WTC11 (cell line): ENCODE measurements around the gene INTS11. TPM values are rescaled to one million over a fixed set of nuclear protein-coding genes. Genes with fewer than 3 reads are reported as not detected.
A peak's percentile ranks its signal among the peaks of the same experiment; 100 is the strongest.

Source experiments
- ATAC-seq: fragments of 200-7000 bp; cut with Tn5 transposase; 2 replicates; pipeline ENCODE4 v1.10.0; 2021; ENCODE audit warnings: mild to moderate bottlenecking, moderate library complexity
- CTCF ChIA-PET: fragments of 300-600 bp; sonication (Branson Sonifier 250); formaldehyde crosslinking; loops from one replicate; lab custom pipeline; 2021; ENCODE audit warnings: antibody characterized with exemption; lab: Charles Lee
- POLR2A ChIA-PET: fragments of 350-600 bp; sonication (Branson Sonifier 250); formaldehyde crosslinking; loops from one replicate; lab custom pipeline; 2021; ENCODE audit warnings: antibody characterized with exemption; lab: Charles Lee
- DNase-seq: peaks from one replicate; pipeline ENCODE4 v3.0.0; 2021; ENCODE audit warnings: low spot score
- H3K27ac Mint-ChIP-seq: 2 replicates; pipeline ENCODE4 v1.8.0; 2021; ENCODE audit warnings: mixed read lengths
- H3K27me3 Mint-ChIP-seq: 2 replicates; pipeline ENCODE4 v1.8.0; 2021; ENCODE audit warnings: low read depth, mild to moderate bottlenecking, moderate library complexity, mixed read lengths
- H3K36me3 Mint-ChIP-seq: 2 replicates; pipeline ENCODE4 v1.8.0; 2021; ENCODE audit warnings: mixed read lengths
- H3K4me1 Mint-ChIP-seq: 2 replicates; pipeline ENCODE4 v1.8.0; 2022; ENCODE audit warnings: mixed read lengths
- H3K4me3 Mint-ChIP-seq: 2 replicates; pipeline ENCODE4 v1.8.0; 2021; ENCODE audit warnings: mild to moderate bottlenecking, moderate library complexity, mixed read lengths
- H3K9me3 Mint-ChIP-seq: 2 replicates; pipeline ENCODE4 v1.8.0; 2021; ENCODE audit warnings: mixed read lengths
- ELF4 ChIP-seq: sonication (generic); formaldehyde crosslinking; IDR thresholded peaks from 2 replicates; pipeline ENCODE4 v1.8.1; 2022; ENCODE audit warnings: low read depth, mild to moderate bottlenecking, moderate library complexity, missing genetic modification reagents
- ETV6 ChIP-seq: sonication (generic); formaldehyde crosslinking; IDR thresholded peaks from 2 replicates; pipeline ENCODE4 v1.8.1; 2022; ENCODE audit warnings: mild to moderate bottlenecking, missing genetic modification reagents
- GTF2I ChIP-seq: fragments of 250-450 bp; sonication (Bioruptor Pico); conservative IDR thresholded peaks from 2 replicates; pipeline ENCODE4 v1.4.0; 2021; ENCODE audit warnings: mild to moderate bottlenecking
- HMGA2 ChIP-seq: fragments of 250-450 bp; sonication (Bioruptor Pico); IDR thresholded peaks from 2 replicates; pipeline ENCODE4 v1.4.0; 2021; ENCODE audit warnings: mild to moderate bottlenecking, moderate library complexity
- KAT7 ChIP-seq: sonication (generic); formaldehyde crosslinking; IDR thresholded peaks from 2 replicates; pipeline ENCODE4 v1.8.1; 2023; ENCODE audit warnings: missing genetic modification reagents, mild to moderate bottlenecking, borderline replicate concordance
- PRRX2 ChIP-seq: fragments of 250-450 bp; sonication (Bioruptor Pico); IDR thresholded peaks from 2 replicates; pipeline ENCODE4 v1.8.0; 2021; ENCODE audit warnings: mild to moderate bottlenecking
- SMAD4 ChIP-seq: sonication (generic); formaldehyde crosslinking; IDR thresholded peaks from 2 replicates; pipeline ENCODE4 v1.8.0; 2022; ENCODE audit warnings: mild to moderate bottlenecking, missing genetic modification reagents
- TCF7 ChIP-seq: sonication (generic); formaldehyde crosslinking; IDR thresholded peaks from 2 replicates; pipeline ENCODE4 v1.8.0; 2022; ENCODE audit warnings: mild to moderate bottlenecking, low read depth, missing genetic modification reagents, moderate library complexity
- TEAD4 ChIP-seq: sonication (generic); formaldehyde crosslinking; IDR thresholded peaks from 2 replicates; pipeline ENCODE4 v1.8.0; 2022; ENCODE audit warnings: mild to moderate bottlenecking, missing genetic modification reagents
- ZNF396 ChIP-seq: fragments of 250-450 bp; sonication (Bioruptor Pico); IDR thresholded peaks from 2 replicates; pipeline ENCODE4 v1.8.0; 2021; ENCODE audit warnings: mild to moderate bottlenecking, moderate library complexity, borderline replicate concordance
- ZNF416 ChIP-seq: fragments of 250-450 bp; sonication (Bioruptor Pico); IDR thresholded peaks from 2 replicates; pipeline ENCODE4 v1.9.0; 2021; ENCODE audit warnings: mild to moderate bottlenecking, inconsistent platforms
- total RNA-seq: library from RNA; stranded (reverse); gene quantifications from 3 replicates; pipeline ENCODE4 v1.2.3, GENCODE V29; 2021
- TF ChIP-seq, protein P1 (sequence below): sonication (generic); formaldehyde crosslinking; IDR thresholded peaks from 2 replicates; pipeline ENCODE4 v1.8.1; 2023; ENCODE audit warnings: mild to moderate bottlenecking, missing genetic modification reagents, moderate library complexity
- TF ChIP-seq, protein P2 (sequence below): sonication (generic); formaldehyde crosslinking; IDR thresholded peaks from 2 replicates; pipeline ENCODE4 v1.8.1; 2022; ENCODE audit warnings: missing genetic modification reagents, borderline replicate concordance
- TF ChIP-seq, protein P3 (sequence below): fragments of 200-600 bp; IDR thresholded peaks from 2 replicates; pipeline ENCODE4 v1.8.0; 2022; ENCODE audit warnings: antibody characterized with exemption
- TF ChIP-seq, protein P4 (sequence below): sonication (generic); formaldehyde crosslinking; conservative IDR thresholded peaks from 2 replicates; pipeline ENCODE4 v1.8.1; 2023; ENCODE audit warnings: mild to moderate bottlenecking, low read depth, missing genetic modification reagents, moderate library complexity
- TF ChIP-seq, protein P5 (sequence below): fragments of 250-450 bp; sonication (Bioruptor Pico); IDR thresholded peaks from 2 replicates; pipeline ENCODE4 v1.9.0; 2021; ENCODE audit warnings: mild to moderate bottlenecking
- TF ChIP-seq, protein P6 (sequence below): sonication (generic); formaldehyde crosslinking; IDR thresholded peaks from 2 replicates; pipeline ENCODE4 v1.8.1; 2023; ENCODE audit warnings: mild to moderate bottlenecking, missing genetic modification reagents
- TF ChIP-seq, protein P7 (sequence below): sonication (generic); formaldehyde crosslinking; IDR thresholded peaks from 2 replicates; pipeline ENCODE4 v1.8.0; 2023; ENCODE audit warnings: missing genetic modification reagents
- TF ChIP-seq, protein P8 (sequence below): sonication (generic); formaldehyde crosslinking; IDR thresholded peaks from 2 replicates; pipeline ENCODE4 v1.8.1; 2022; ENCODE audit warnings: low read depth, mild to moderate bottlenecking, moderate library complexity, missing genetic modification reagents, borderline replicate concordance

The INTS11 gene
- total RNA-seq, 1 experiment from 2014 or later, result 170 TPM

DNA sequence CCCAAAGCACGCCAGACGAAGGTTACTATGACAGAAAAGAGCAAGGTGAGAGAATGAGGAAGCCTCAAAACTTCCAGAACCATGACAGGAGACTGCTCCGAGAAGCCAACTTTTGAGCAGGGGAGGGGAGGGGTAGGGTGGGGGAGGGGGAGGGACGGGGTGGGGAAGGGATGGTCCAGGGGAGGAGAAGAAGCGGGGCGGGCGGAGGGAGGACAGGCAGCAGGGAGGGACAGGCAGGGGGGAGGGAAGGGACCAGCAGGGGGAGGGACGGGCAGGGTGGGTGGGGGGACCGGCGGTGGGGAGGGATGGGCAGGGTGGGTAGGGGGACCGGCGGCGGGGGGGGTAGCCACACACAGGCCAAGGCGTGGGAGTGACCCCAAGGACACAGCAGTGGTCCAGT lies 2.0 kb downstream of the INTS11 start:
- peaks cover 11% of the 10 kb centered on the region for H3K4me1 Mint-ChIP-seq
- ATAC-seq (no peak), DNase-seq (no peak)
- H3K27me3 Mint-ChIP-seq, result no peaks in the 10 kb centered on the region
- H3K9me3 Mint-ChIP-seq, result no peaks in the 10 kb centered on the region
- H3K36me3 Mint-ChIP-seq, result peaks cover 9% of the 10 kb centered on the region
- H3K4me3 Mint-ChIP-seq, result peak overlapping the region; percentile 64
- POLR2A ChIA-PET, result no interaction called here
- H3K27ac Mint-ChIP-seq, result peak overlapping the region; percentile 41; the same call in 1 of the 2 replicates
- TF ChIP-seq, protein P1, sequence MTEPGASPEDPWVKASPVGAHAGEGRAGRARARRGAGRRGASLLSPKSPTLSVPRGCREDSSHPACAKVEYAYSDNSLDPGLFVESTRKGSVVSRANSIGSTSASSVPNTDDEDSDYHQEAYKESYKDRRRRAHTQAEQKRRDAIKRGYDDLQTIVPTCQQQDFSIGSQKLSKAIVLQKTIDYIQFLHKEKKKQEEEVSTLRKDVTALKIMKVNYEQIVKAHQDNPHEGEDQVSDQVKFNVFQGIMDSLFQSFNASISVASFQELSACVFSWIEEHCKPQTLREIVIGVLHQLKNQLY, result no peak
- TF ChIP-seq TCF7 (CRISPR knock-in tag) (no peak), ZNF396 (CRISPR knock-in tag) (no peak), ETV6 (CRISPR knock-in tag) (no peak), GTF2I (CRISPR knock-in tag) (no peak), TEAD4 (CRISPR knock-in tag) (no peak)
- TF ChIP-seq, protein P2, sequence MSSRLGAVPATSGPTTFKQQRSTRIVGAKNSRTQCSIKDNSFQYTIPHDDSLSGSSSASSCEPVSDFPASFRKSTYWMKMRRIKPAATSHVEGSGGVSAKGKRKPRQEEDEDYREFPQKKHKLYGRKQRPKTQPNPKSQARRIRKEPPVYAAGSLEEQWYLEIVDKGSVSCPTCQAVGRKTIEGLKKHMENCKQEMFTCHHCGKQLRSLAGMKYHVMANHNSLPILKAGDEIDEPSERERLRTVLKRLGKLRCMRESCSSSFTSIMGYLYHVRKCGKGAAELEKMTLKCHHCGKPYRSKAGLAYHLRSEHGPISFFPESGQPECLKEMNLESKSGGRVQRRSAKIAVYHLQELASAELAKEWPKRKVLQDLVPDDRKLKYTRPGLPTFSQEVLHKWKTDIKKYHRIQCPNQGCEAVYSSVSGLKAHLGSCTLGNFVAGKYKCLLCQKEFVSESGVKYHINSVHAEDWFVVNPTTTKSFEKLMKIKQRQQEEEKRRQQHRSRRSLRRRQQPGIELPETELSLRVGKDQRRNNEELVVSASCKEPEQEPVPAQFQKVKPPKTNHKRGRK, result no peak
- CTCF ChIA-PET, result no interaction called here

DNA sequence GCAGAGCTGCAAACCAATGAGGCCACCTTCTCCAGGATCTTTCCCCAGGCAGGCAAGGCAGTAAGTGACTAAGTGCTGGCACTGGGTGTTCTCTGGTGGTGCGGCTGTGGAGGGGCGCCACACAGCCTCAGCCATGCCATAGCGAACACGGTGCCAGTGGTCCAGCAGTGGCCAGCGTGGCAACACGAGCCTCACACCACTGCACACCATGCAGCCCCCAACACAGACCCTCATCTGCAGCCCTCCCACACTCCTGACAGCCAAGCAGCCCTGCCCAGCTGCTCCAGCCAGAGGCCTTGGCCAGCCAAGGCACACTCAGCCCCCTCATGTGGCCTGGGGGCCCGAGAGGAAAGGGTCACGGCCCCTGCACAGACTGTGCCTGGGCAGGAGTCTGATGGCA lies 3.0 kb downstream of the INTS11 start:
- H3K27me3 Mint-ChIP-seq, result no peaks in the 10 kb centered on the region
- H3K9me3 Mint-ChIP-seq, result no peaks in the 10 kb centered on the region
- H3K4me1 Mint-ChIP-seq, result peaks cover 11% of the 10 kb centered on the region
- ChIA-PET CTCF (no interaction called here), POLR2A (no interaction called here)
- DNase-seq (no peak), ATAC-seq (no peak)
- H3K4me3 Mint-ChIP-seq, result no peak overlapping the region
- H3K36me3 Mint-ChIP-seq, result peaks cover 11% of the 10 kb centered on the region
- TF ChIP-seq KAT7 (CRISPR knock-in tag) (no peak), SMAD4 (CRISPR knock-in tag) (no peak), ELF4 (no peak), ZNF416 (CRISPR knock-in tag) (no peak), PRRX2 (no peak), HMGA2 (CRISPR knock-in tag) (no peak)
- TF ChIP-seq, protein P3, sequence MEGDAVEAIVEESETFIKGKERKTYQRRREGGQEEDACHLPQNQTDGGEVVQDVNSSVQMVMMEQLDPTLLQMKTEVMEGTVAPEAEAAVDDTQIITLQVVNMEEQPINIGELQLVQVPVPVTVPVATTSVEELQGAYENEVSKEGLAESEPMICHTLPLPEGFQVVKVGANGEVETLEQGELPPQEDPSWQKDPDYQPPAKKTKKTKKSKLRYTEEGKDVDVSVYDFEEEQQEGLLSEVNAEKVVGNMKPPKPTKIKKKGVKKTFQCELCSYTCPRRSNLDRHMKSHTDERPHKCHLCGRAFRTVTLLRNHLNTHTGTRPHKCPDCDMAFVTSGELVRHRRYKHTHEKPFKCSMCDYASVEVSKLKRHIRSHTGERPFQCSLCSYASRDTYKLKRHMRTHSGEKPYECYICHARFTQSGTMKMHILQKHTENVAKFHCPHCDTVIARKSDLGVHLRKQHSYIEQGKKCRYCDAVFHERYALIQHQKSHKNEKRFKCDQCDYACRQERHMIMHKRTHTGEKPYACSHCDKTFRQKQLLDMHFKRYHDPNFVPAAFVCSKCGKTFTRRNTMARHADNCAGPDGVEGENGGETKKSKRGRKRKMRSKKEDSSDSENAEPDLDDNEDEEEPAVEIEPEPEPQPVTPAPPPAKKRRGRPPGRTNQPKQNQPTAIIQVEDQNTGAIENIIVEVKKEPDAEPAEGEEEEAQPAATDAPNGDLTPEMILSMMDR, result no peak
- TF ChIP-seq, protein P1, result no peak
- TF ChIP-seq, protein P4, sequence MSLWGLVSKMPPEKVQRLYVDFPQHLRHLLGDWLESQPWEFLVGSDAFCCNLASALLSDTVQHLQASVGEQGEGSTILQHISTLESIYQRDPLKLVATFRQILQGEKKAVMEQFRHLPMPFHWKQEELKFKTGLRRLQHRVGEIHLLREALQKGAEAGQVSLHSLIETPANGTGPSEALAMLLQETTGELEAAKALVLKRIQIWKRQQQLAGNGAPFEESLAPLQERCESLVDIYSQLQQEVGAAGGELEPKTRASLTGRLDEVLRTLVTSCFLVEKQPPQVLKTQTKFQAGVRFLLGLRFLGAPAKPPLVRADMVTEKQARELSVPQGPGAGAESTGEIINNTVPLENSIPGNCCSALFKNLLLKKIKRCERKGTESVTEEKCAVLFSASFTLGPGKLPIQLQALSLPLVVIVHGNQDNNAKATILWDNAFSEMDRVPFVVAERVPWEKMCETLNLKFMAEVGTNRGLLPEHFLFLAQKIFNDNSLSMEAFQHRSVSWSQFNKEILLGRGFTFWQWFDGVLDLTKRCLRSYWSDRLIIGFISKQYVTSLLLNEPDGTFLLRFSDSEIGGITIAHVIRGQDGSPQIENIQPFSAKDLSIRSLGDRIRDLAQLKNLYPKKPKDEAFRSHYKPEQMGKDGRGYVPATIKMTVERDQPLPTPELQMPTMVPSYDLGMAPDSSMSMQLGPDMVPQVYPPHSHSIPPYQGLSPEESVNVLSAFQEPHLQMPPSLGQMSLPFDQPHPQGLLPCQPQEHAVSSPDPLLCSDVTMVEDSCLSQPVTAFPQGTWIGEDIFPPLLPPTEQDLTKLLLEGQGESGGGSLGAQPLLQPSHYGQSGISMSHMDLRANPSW, result no peak
- TF ChIP-seq, protein P5, sequence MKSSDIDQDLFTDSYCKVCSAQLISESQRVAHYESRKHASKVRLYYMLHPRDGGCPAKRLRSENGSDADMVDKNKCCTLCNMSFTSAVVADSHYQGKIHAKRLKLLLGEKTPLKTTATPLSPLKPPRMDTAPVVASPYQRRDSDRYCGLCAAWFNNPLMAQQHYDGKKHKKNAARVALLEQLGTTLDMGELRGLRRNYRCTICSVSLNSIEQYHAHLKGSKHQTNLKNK (CRISPR knock-in tag), result no peak
- TF ChIP-seq, protein P6, sequence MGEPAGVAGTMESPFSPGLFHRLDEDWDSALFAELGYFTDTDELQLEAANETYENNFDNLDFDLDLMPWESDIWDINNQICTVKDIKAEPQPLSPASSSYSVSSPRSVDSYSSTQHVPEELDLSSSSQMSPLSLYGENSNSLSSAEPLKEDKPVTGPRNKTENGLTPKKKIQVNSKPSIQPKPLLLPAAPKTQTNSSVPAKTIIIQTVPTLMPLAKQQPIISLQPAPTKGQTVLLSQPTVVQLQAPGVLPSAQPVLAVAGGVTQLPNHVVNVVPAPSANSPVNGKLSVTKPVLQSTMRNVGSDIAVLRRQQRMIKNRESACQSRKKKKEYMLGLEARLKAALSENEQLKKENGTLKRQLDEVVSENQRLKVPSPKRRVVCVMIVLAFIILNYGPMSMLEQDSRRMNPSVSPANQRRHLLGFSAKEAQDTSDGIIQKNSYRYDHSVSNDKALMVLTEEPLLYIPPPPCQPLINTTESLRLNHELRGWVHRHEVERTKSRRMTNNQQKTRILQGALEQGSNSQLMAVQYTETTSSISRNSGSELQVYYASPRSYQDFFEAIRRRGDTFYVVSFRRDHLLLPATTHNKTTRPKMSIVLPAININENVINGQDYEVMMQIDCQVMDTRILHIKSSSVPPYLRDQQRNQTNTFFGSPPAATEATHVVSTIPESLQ (CRISPR knock-in tag), result no peak
- TF ChIP-seq, protein P7, sequence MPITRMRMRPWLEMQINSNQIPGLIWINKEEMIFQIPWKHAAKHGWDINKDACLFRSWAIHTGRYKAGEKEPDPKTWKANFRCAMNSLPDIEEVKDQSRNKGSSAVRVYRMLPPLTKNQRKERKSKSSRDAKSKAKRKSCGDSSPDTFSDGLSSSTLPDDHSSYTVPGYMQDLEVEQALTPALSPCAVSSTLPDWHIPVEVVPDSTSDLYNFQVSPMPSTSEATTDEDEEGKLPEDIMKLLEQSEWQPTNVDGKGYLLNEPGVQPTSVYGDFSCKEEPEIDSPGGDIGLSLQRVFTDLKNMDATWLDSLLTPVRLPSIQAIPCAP (CRISPR knock-in tag), result no peak
- TF ChIP-seq, protein P8, sequence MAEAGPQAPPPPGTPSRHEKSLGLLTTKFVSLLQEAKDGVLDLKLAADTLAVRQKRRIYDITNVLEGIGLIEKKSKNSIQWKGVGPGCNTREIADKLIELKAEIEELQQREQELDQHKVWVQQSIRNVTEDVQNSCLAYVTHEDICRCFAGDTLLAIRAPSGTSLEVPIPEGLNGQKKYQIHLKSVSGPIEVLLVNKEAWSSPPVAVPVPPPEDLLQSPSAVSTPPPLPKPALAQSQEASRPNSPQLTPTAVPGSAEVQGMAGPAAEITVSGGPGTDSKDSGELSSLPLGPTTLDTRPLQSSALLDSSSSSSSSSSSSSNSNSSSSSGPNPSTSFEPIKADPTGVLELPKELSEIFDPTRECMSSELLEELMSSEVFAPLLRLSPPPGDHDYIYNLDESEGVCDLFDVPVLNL (CRISPR knock-in tag), result no peak
- no peak overlapping the region for H3K27ac Mint-ChIP-seq
